ENCODE results near the gene CTSO.

CTSO gene

DNA sequence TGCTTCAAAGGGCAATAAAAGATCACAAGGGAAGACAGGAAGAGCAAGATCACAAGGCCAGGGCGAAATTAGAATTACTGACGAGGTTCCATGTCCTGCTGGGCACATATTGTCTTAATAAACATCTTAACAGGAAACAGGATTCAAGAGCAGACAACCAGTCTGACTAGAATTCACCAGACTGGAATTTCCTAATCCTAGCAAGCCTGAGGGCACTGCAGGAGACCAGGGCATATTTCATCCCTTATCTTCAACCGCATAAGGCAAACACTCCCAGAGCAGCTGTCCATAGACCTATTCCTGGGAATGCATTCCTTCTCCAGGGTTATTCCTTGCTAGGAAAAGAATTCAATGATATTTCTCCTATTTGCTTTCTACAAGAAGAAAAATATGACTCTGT lies 62.6 kb downstream of the CTSO start:
- H3K27ac ChIP-seq, result no peak overlapping the region
- TF ChIP-seq, protein P1, sequence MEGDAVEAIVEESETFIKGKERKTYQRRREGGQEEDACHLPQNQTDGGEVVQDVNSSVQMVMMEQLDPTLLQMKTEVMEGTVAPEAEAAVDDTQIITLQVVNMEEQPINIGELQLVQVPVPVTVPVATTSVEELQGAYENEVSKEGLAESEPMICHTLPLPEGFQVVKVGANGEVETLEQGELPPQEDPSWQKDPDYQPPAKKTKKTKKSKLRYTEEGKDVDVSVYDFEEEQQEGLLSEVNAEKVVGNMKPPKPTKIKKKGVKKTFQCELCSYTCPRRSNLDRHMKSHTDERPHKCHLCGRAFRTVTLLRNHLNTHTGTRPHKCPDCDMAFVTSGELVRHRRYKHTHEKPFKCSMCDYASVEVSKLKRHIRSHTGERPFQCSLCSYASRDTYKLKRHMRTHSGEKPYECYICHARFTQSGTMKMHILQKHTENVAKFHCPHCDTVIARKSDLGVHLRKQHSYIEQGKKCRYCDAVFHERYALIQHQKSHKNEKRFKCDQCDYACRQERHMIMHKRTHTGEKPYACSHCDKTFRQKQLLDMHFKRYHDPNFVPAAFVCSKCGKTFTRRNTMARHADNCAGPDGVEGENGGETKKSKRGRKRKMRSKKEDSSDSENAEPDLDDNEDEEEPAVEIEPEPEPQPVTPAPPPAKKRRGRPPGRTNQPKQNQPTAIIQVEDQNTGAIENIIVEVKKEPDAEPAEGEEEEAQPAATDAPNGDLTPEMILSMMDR (IDR thresholded peaks at IDR 0.05), result no peak
- TF ChIP-seq ZFX (IDR thresholded peaks at IDR 0.05; ENCODE audit: borderline replicate concordance), result no peak

DNA sequence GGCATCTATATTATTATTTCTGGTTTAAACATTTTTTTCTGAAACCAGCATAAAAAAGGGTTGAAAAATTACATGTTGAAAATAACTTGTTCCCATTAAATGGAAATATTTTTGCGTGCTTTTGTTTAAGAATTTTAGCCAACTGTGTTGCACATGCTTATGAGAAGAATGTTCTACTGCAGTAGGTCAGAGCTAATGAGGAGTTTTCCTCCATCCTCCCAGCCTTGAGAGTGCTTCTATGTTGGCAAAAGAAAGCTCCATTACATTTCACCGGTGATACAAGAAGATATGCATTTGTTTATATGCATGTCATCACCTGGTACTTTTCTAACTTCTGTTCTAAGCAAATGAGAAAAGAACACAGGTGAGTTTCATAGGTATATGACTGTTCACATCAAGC lies 63.7 kb downstream of the CTSO start:
- TF ChIP-seq, protein P1 (IDR thresholded peaks at IDR 0.05), result no peak
- no peak for TF ChIP-seq ZFX (IDR thresholded peaks at IDR 0.05; ENCODE audit: borderline replicate concordance)
- no peak overlapping the region for H3K27ac ChIP-seq

DNA sequence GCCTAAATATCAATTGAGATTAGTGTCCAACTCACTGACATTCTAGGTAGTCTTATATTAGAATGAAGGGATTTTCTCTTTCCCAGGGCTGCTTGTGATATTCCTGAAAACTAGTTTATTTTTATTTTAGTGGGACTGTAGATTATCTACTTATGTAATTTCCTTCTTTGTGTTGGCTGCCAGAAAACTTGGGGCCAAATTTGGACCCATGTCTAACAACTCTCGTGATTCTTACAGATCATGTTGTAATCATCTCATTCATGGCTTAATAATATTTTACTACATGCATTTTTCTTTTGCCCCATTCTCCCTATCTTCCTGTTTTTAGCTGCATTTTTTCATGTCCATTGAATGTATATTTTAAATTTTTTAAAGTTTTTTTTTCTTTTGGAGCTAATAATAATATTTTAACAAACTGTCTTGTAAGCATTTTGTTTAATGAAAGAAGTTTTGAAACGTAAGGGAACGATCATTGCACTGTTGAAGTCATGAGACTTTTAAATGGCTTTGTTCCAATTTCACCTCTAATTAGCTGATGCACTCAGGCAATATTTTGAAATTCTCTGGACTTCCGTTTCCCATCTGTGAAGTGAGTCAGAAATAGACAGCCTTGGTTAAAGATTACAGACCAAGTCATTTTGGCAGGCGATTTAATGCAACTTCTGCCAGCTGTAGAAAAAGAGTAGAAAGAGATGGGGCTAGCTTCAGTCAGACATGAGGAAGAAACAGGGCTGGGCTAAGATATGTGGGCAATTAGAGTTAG lies 64.5 kb downstream of the CTSO start:
- TF ChIP-seq ZFX (IDR thresholded peaks at IDR 0.05; ENCODE audit: borderline replicate concordance), result no peak
- TF ChIP-seq, protein P1 (IDR thresholded peaks at IDR 0.05), result no peak
- no peak overlapping the region for H3K27ac ChIP-seq

DNA sequence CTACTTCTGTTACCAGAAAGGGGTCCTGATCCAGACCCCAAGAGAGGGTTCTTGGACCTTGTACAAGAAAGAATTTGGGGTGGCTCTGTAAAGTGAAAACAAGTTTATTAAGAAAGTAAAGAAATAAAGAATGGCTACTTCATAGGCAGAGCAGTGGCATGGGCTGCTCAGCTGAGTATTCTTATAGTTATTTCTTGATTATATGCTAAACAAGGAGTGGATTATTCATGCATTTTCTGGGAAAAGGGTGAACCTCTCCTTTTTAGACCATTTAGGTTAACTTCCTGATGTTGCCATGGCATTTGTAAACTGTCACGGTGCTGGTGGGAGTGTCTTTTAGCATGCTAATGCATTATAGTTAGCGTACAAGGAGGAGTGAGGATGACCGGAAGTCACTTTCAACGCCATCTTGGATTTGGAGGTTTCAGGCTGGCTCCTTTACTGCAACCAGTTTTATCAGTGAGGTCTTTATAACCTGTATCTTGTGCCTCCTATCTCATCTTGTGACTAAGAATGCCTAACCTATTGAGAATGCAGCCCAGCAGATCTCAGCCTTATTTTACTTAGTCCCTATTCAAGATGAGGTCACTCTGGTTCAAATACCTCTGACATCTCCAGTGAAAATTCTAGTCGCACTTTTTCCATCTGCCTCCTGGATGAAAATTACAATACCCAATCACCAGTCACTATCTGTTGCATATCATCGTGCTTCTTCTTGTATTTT lies 65.7 kb downstream of the CTSO start:
- no peak for TF ChIP-seq ZFX (IDR thresholded peaks at IDR 0.05; ENCODE audit: borderline replicate concordance)
- TF ChIP-seq, protein P1 (IDR thresholded peaks at IDR 0.05), result no peak
- H3K27ac ChIP-seq, result no peak overlapping the region

DNA sequence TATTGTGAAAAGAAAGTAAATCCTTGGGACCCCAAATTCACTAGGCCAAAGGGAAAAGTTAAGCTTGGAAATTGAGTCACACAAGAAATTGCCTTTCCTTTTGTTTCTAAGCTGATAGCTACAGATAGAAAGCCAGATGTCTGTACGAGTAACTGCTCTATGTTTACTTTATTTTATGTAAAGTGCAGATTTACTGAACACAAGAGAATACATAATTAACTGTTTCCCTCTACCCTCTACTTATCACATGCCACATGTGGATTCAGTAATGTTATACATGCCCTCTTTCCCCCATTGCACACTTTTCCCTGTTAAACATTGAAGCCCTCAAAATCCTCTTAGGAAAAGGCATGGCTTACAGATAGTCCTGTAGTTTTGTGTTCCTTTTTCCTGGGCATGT lies 66.6 kb downstream of the CTSO start:
- no peak overlapping the region for H3K27ac ChIP-seq
- no peak for TF ChIP-seq ZFX (IDR thresholded peaks at IDR 0.05; ENCODE audit: borderline replicate concordance)
- TF ChIP-seq, protein P1 (IDR thresholded peaks at IDR 0.05), result no peak

DNA sequence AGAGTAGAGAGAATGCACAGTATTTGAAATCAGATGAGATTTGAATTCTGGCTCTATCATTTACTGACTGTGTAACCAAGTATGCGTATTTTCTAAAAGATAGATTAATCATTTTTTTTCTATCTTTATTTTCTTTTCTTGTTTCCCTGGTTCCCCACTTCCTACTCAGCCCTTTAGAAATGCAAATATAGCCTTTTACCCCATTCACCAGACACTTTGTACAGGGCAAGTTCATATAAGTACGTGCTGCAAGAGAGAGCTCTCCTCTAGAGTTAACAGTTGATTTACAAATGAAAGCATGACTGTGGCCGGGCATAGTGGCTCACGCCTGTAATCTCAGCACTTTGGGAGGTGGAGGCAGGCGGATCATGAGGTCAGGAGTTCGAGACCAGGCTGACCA lies 68.0 kb downstream of the CTSO start:
- H3K27ac ChIP-seq, result no peak overlapping the region
- TF ChIP-seq, protein P1 (IDR thresholded peaks at IDR 0.05), result no peak
- TF ChIP-seq ZFX (IDR thresholded peaks at IDR 0.05; ENCODE audit: borderline replicate concordance), result no peak

DNA sequence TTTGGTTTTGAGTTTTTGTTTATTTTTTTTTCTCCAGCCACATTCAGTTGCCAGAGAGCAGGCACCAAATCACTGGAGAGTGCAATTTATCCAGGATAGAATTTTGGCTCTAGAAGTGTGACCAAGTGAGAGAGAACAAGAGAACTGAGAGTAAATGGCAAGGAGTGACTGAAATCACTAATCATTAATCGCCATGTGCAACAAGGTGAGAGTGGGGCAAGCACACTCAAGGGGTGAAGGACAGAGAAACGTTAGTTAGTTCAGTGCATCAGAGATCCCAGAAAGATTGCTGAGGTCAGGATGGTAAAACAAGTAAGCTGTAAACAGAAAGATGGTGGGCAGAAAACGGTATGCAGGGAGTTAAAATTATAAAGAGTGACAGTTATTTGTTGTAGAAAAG lies 69.8 kb downstream of the CTSO start:
- H3K27ac ChIP-seq, result no peak overlapping the region
- no peak for TF ChIP-seq ZFX (IDR thresholded peaks at IDR 0.05; ENCODE audit: borderline replicate concordance)
- TF ChIP-seq, protein P1 (IDR thresholded peaks at IDR 0.05), result no peak

Data from 22Rv1 (cell line).